K562 (cell line): Measurements from ENCODE around the gene JUND. TPM values are rescaled to one million over a fixed set of nuclear protein-coding genes. Genes with fewer than 3 reads are reported as not detected.

Experiments used
- ARID2 ChIP-seq: fragments of 450-650 bp; IDR thresholded peaks from 2 replicates; pipeline ENCODE4 v1.6.1; 2017; ENCODE audit warnings: antibody characterized with exemption, mild to moderate bottlenecking
- BCLAF1 ChIP-seq, 2 experiments: fragments of 450-650 bp in 1 of 2; IDR thresholded peaks; 2 replicates each; pipeline ENCODE4 v1.6.1; 2011 to 2017; ENCODE audit warnings: low read depth in 2 of 2, antibody characterized with exemption in 1 of 2, borderline replicate concordance in 1 of 2, low read length in 1 of 2, mild to moderate bottlenecking in 1 of 2, mixed read lengths in 1 of 2; ENCODE audit not compliant: control insufficient read depth in 1 of 2
- CBX8 ChIP-seq: fragments of 200-600 bp; sonication (generic); IDR thresholded peaks from 2 replicates; pipeline ENCODE4 v1.6.1; 2012; ENCODE audit warnings: borderline replicate concordance, mixed run types, low read depth, mild to moderate bottlenecking, moderate library complexity, mixed read lengths, low read length, control low read depth, inconsistent platforms; ENCODE audit not compliant: poor library complexity, severe bottlenecking; ENCODE audit errors: extremely low read depth
- FOSL1 ChIP-seq: fragments of 200-800 bp; sonication (Bioruptor generic); conservative IDR thresholded peaks from 2 replicates; pipeline ENCODE4 v1.6.1; 2016; ENCODE audit warnings: missing genetic modification characterization, missing compliant biosample characterization
- MAFK ChIP-seq: IDR thresholded peaks from 2 replicates; pipeline ENCODE4 v1.6.1; 2011; ENCODE audit warnings: low read length, improper control_type of control experiment
- MEIS2 ChIP-seq: fragments of 450-650 bp; IDR thresholded peaks from 2 replicates; pipeline ENCODE4 v1.6.1; 2014; ENCODE audit warnings: mild to moderate bottlenecking; ENCODE audit not compliant: partially characterized antibody
- MTA1 ChIP-seq: fragments of 450-650 bp; IDR thresholded peaks from 2 replicates; pipeline ENCODE4 v1.6.1; 2017; ENCODE audit warnings: borderline replicate concordance
- SPI1 ChIP-seq: IDR thresholded peaks from 2 replicates; pipeline ENCODE4 v1.6.1; 2011; ENCODE audit warnings: low read depth, low read length, control low read depth, borderline replicate concordance
- STAT6 ChIP-seq: sonication (generic); formaldehyde crosslinking; IDR thresholded peaks from 2 replicates; pipeline ENCODE4 v1.8.1; 2023; ENCODE audit warnings: mild to moderate bottlenecking, missing genetic modification reagents
- TAL1 ChIP-seq: fragments of 450-650 bp; IDR thresholded peaks from 2 replicates; pipeline ENCODE4 v1.6.1; 2016; ENCODE audit warnings: mild to moderate bottlenecking
- TSC22D4 ChIP-seq: fragments of 450-650 bp; IDR thresholded peaks from 2 replicates; pipeline ENCODE4 v1.6.1; 2016; ENCODE audit warnings: missing genetic modification characterization, missing biosample characterization, control low read depth
- ZBTB1 ChIP-seq: sonication (generic); formaldehyde crosslinking; IDR thresholded peaks from 2 replicates; pipeline ENCODE4 v1.8.1; 2023; ENCODE audit warnings: missing genetic modification reagents, low read depth, mild to moderate bottlenecking, borderline replicate concordance
- ZKSCAN8 ChIP-seq: fragments of 200-800 bp; sonication (Bioruptor generic); IDR thresholded peaks from 2 replicates; pipeline ENCODE4 v1.6.1; 2016; ENCODE audit warnings: missing genetic modification characterization, missing compliant biosample characterization
- polyA plus RNA-seq, 8 experiments: library from polyadenylated mRNA; depleted of rRNA in 4 of 8; stranded (reverse) in 5 of 8; unstranded in 3 of 8; fragments of >200 nt; fragmentation: Nextera tagmentation in 2 of 8; fragmentation: Illumina TruSeq in 1 of 8; extraction: Ambion mirVana in 2 of 8; extraction: Trizol in 1 of 8; gene quantifications; 2 replicates each; pipeline versions ENCODE4 v1.2.1 to v1.2.3, GENCODE V29; 2011 to 2014; ENCODE audit warnings: inconsistent platforms in 1 of 8, missing spikeins in 1 of 8
- total RNA-seq, 7 experiments: library from RNA; depleted of rRNA in 6 of 7; stranded (reverse); fragments of >200 nt in 6 of 7; fragmentation: Illumina TruSeq in 2 of 7; extraction: Trizol in 2 of 7; gene quantifications; 2 replicates each; pipeline versions ENCODE4 v1.2.1 to v1.2.3, GENCODE V29; 2011 to 2021; ENCODE audit warnings: low replicate concordance in 1 of 7
- TF ChIP-seq, protein P1 (sequence below), 2 experiments: fragments of 450-650 bp; conservative IDR thresholded peaks; 2 replicates each; pipeline ENCODE4 v1.6.1; 2017; ENCODE audit warnings: mild to moderate bottlenecking in 2 of 2, moderate library complexity in 2 of 2
- TF ChIP-seq, protein P2 (sequence below): sonication (generic); formaldehyde crosslinking; IDR thresholded peaks from 2 replicates; pipeline ENCODE4 v1.8.1; 2022; ENCODE audit warnings: missing genetic modification reagents

Gene JUND
- total and polyA plus RNA-seq, 9 of the 15 experiments (the other 6 are each of a cell fraction or from before 2014, with no cell fraction given) = 6.4 to 286 (median 42.3) TPM

DNA sequence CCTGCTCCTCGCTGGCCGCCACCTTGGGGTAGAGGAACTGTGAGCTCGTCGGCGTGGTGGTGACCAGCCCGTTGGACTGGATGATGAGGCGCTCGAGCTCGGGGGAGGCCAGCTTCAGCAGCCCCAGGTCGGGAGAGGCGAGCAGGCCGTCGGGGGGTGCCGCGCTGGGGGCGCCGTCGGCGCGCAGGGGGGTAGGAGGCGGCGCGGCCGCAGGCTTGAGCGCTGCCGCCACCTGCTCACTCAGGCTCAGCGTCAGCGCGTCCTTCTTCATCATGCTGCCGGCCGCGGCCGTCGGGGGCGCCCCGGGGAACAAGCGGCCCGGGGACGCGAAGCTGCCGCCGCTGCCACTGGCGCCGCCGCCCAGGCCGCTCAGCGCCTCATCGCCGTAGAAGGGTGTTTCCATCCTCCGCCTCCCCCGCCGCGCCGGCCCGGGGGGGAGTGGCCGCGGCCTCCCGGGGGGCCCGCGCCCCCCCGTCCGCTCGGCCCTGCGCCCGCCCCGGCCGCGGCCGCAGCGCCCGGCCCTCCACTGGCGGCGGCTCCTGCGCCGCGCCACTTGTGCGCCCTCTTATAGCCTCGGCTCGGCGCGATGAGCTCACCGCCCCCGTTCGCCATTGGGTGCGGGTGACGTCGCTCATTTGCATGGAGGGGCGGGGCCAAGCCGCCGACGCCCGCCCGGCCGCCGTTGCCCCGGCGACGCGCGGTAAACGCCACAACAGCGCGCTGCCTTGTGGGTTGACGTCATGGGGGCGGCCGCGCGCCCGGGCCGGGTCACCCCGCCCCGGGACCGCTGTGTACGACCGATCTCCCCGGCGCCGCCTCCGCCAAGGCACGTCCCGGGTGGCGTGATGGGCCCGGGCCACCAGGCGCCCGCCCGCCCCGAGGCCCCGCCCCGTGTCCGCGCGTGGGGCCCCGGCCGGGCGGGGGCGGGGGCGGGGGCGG, at the start of gene JUND (continued):
- TF ChIP-seq BCLAF1 (IDR thresholded peaks at IDR 0.05; ENCODE audit: borderline replicate concordance in 1 of 2, control insufficient read depth in 1 of 2, low read depth in 2 of 2, low read length in 1 of 2) = no peak; a peak in 2 of 4 replicates
- no peak for TF ChIP-seq ARID2
- TF ChIP-seq ZKSCAN8 (CRISPR knock-in tag) = no peak
- TF ChIP-seq MEIS2 = no peak
- TF ChIP-seq TAL1 = no peak
- TF ChIP-seq MAFK = no peak
- no peak for TF ChIP-seq MTA1
- TF ChIP-seq SPI1 = no peak
- no peak for TF ChIP-seq TSC22D4 (tag)
- TF ChIP-seq, protein P1, sequence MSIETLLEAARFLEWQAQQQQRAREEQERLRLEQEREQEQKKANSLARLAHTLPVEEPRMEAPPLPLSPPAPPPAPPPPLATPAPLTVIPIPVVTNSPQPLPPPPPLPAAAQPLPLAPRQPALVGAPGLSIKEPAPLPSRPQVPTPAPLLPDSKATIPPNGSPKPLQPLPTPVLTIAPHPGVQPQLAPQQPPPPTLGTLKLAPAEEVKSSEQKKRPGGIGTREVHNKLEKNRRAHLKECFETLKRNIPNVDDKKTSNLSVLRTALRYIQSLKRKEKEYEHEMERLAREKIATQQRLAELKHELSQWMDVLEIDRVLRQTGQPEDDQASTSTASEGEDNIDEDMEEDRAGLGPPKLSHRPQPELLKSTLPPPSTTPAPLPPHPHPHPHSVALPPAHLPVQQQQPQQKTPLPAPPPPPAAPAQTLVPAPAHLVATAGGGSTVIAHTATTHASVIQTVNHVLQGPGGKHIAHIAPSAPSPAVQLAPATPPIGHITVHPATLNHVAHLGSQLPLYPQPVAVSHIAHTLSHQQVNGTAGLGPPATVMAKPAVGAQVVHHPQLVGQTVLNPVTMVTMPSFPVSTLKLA (conservative IDR thresholded peaks at IDR 0.05) = no peak
- TF ChIP-seq CBX8 = no peak
- peak; percentile 79 for TF ChIP-seq FOSL1 (tag)
- no peak for TF ChIP-seq STAT6
- no peak for TF ChIP-seq ZBTB1 (CRISPR knock-in tag)
- TF ChIP-seq, protein P2, sequence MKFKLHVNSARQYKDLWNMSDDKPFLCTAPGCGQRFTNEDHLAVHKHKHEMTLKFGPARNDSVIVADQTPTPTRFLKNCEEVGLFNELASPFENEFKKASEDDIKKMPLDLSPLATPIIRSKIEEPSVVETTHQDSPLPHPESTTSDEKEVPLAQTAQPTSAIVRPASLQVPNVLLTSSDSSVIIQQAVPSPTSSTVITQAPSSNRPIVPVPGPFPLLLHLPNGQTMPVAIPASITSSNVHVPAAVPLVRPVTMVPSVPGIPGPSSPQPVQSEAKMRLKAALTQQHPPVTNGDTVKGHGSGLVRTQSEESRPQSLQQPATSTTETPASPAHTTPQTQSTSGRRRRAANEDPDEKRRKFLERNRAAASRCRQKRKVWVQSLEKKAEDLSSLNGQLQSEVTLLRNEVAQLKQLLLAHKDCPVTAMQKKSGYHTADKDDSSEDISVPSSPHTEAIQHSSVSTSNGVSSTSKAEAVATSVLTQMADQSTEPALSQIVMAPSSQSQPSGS (CRISPR knock-in tag) = peak; percentile 99
